ENCODE data around the gene GRB2.
"Not testable (repeated sequence)": the region's sequence is repeated elsewhere in the genome, so short reads cannot be mapped to it uniquely, and the experiment has no call there.

GRB2 gene

GRCh38 chr17:75380750-75381149, 24.7 kb downstream of the GRB2 start:
- DNase-seq (ENCODE audit: low read depth), result no peak
- Histone ChIP-seq H3K4me3 (ENCODE audit: low read length) (no peak overlapping the region), H3K36me3 (ENCODE audit: control insufficient read depth, insufficient read depth, low read length, severe bottlenecking) (peaks cover 9% of the 10 kb centered on the region), H3K27me3 (replicated peaks; ENCODE audit: control insufficient read depth, insufficient read depth, low read length) (no peaks in the 10 kb centered on the region), H3K9me3 (ENCODE audit: control insufficient read depth, low read length) (no peaks in the 10 kb centered on the region), H3K9ac (ENCODE audit: low read length) (no peak overlapping the region), H3K4me1 (ENCODE audit: control insufficient read depth, insufficient read depth, low read length) (peaks cover 5% of the 10 kb centered on the region)

- H3K27me3 ChIP-seq (replicated peaks; ENCODE audit: control insufficient read depth, insufficient read depth, low read length), result no peaks in the 10 kb centered on the region
- H3K4me3 ChIP-seq (ENCODE audit: low read length), result no peak overlapping the region
- H3K9ac ChIP-seq (ENCODE audit: low read length), result no peak overlapping the region
- peak; percentile 12 for DNase-seq (ENCODE audit: low read depth)
- H3K36me3 ChIP-seq (ENCODE audit: control insufficient read depth, insufficient read depth, low read length, severe bottlenecking), result peaks cover 11% of the 10 kb centered on the region
- no peaks in the 10 kb centered on the region for H3K9me3 ChIP-seq (ENCODE audit: control insufficient read depth, low read length)
- peaks cover 5% of the 10 kb centered on the region for H3K4me1 ChIP-seq (ENCODE audit: control insufficient read depth, insufficient read depth, low read length)
Measured at GRCh38 chr17:75380315-75380714, 25.2 kb downstream of the GRB2 start.

- H3K9me3 ChIP-seq (ENCODE audit: control insufficient read depth, low read length); H3K9ac ChIP-seq (ENCODE audit: low read length); H3K4me1 ChIP-seq (ENCODE audit: control insufficient read depth, insufficient read depth, low read length); H3K4me3 ChIP-seq (ENCODE audit: low read length); DNase-seq (ENCODE audit: low read depth); H3K27me3 ChIP-seq (replicated peaks; ENCODE audit: control insufficient read depth, insufficient read depth, low read length): not testable (repeated sequence)
- H3K36me3 ChIP-seq (ENCODE audit: control insufficient read depth, insufficient read depth, low read length, severe bottlenecking), result peaks cover 20% of the 10 kb centered on the region
Measured at GRCh38 chr17:75379426-75379825, 26.1 kb downstream of the GRB2 start.

- Histone ChIP-seq H3K27me3 (replicated peaks; ENCODE audit: control insufficient read depth, insufficient read depth, low read length) (no peaks in the 10 kb centered on the region), H3K36me3 (ENCODE audit: control insufficient read depth, insufficient read depth, low read length, severe bottlenecking) (peaks cover 22% of the 10 kb centered on the region), H3K4me1 (ENCODE audit: control insufficient read depth, insufficient read depth, low read length) (peaks cover 15% of the 10 kb centered on the region), H3K9ac (ENCODE audit: low read length) (no peak overlapping the region), H3K4me3 (ENCODE audit: low read length) (no peak overlapping the region), H3K9me3 (ENCODE audit: control insufficient read depth, low read length) (no peaks in the 10 kb centered on the region)
- no peak for DNase-seq (ENCODE audit: low read depth)
Measured at GRCh38 chr17:75373280-75373679, 32.2 kb downstream of the GRB2 start.

GRCh38 chr17:75371981-75372380, 33.5 kb downstream of the GRB2 start:
- Histone ChIP-seq H3K27me3 (replicated peaks; ENCODE audit: control insufficient read depth, insufficient read depth, low read length) (no peaks in the 10 kb centered on the region), H3K9me3 (ENCODE audit: control insufficient read depth, low read length) (no peaks in the 10 kb centered on the region), H3K9ac (ENCODE audit: low read length) (no peak overlapping the region), H3K36me3 (ENCODE audit: control insufficient read depth, insufficient read depth, low read length, severe bottlenecking) (peaks cover 20% of the 10 kb centered on the region), H3K4me1 (ENCODE audit: control insufficient read depth, insufficient read depth, low read length) (peaks cover 15% of the 10 kb centered on the region), H3K4me3 (ENCODE audit: low read length) (no peak overlapping the region)
- no peak for DNase-seq (ENCODE audit: low read depth)

- no peak overlapping the region for H3K9ac ChIP-seq (ENCODE audit: low read length)
- no peak for DNase-seq (ENCODE audit: low read depth)
- peaks cover 15% of the 10 kb centered on the region for H3K4me1 ChIP-seq (ENCODE audit: control insufficient read depth, insufficient read depth, low read length)
- H3K4me3 ChIP-seq (ENCODE audit: low read length), result no peak overlapping the region
- no peaks in the 10 kb centered on the region for H3K9me3 ChIP-seq (ENCODE audit: control insufficient read depth, low read length)
- no peaks in the 10 kb centered on the region for H3K27me3 ChIP-seq (replicated peaks; ENCODE audit: control insufficient read depth, insufficient read depth, low read length)
- H3K36me3 ChIP-seq (ENCODE audit: control insufficient read depth, insufficient read depth, low read length, severe bottlenecking), result peaks cover 15% of the 10 kb centered on the region
Measured at GRCh38 chr17:75371339-75371738, 34.1 kb downstream of the GRB2 start.

GRCh38 chr17:75370286-75370915, 35.1 kb downstream of the GRB2 start:
- Histone ChIP-seq H3K36me3 (ENCODE audit: control insufficient read depth, insufficient read depth, low read length, severe bottlenecking) (peaks cover 12% of the 10 kb centered on the region), H3K4me3 (ENCODE audit: low read length) (no peak overlapping the region), H3K9ac (ENCODE audit: low read length) (no peak overlapping the region), H3K27me3 (replicated peaks; ENCODE audit: control insufficient read depth, insufficient read depth, low read length) (no peaks in the 10 kb centered on the region), H3K4me1 (ENCODE audit: control insufficient read depth, insufficient read depth, low read length) (peaks cover 15% of the 10 kb centered on the region), H3K9me3 (ENCODE audit: control insufficient read depth, low read length) (no peaks in the 10 kb centered on the region)
- peak; percentile 9 for DNase-seq (ENCODE audit: low read depth)

GRCh38 chr17:75367838-75368789, 37.4 kb downstream of the GRB2 start:
- DNase-seq (ENCODE audit: low read depth); H3K27me3 ChIP-seq (replicated peaks; ENCODE audit: control insufficient read depth, insufficient read depth, low read length); H3K9ac ChIP-seq (ENCODE audit: low read length); H3K9me3 ChIP-seq (ENCODE audit: control insufficient read depth, low read length); H3K4me3 ChIP-seq (ENCODE audit: low read length); H3K36me3 ChIP-seq (ENCODE audit: control insufficient read depth, insufficient read depth, low read length, severe bottlenecking): not testable (repeated sequence)
- H3K4me1 ChIP-seq (ENCODE audit: control insufficient read depth, insufficient read depth, low read length), result peaks cover 26% of the 10 kb centered on the region

- Histone ChIP-seq H3K9me3 (ENCODE audit: control insufficient read depth, low read length) (no peaks in the 10 kb centered on the region), H3K36me3 (ENCODE audit: control insufficient read depth, insufficient read depth, low read length, severe bottlenecking) (no peaks in the 10 kb centered on the region), H3K9ac (ENCODE audit: low read length) (no peak overlapping the region), H3K4me3 (ENCODE audit: low read length) (no peak overlapping the region), H3K27me3 (replicated peaks; ENCODE audit: control insufficient read depth, insufficient read depth, low read length) (no peaks in the 10 kb centered on the region), H3K4me1 (ENCODE audit: control insufficient read depth, insufficient read depth, low read length) (peaks cover 34% of the 10 kb centered on the region)
- peak; percentile 30 for DNase-seq (ENCODE audit: low read depth)
Measured at GRCh38 chr17:75367312-75367711, 38.2 kb downstream of the GRB2 start.

- no peak for DNase-seq (ENCODE audit: low read depth)
- no peak overlapping the region for H3K4me3 ChIP-seq (ENCODE audit: low read length)
- H3K4me1 ChIP-seq (ENCODE audit: control insufficient read depth, insufficient read depth, low read length), result peaks cover 39% of the 10 kb centered on the region
- no peaks in the 10 kb centered on the region for H3K27me3 ChIP-seq (replicated peaks; ENCODE audit: control insufficient read depth, insufficient read depth, low read length)
- no peak overlapping the region for H3K9ac ChIP-seq (ENCODE audit: low read length)
- no peaks in the 10 kb centered on the region for H3K9me3 ChIP-seq (ENCODE audit: control insufficient read depth, low read length)
- H3K36me3 ChIP-seq (ENCODE audit: control insufficient read depth, insufficient read depth, low read length, severe bottlenecking), result no peaks in the 10 kb centered on the region
Measured at GRCh38 chr17:75366432-75366831, 39.0 kb downstream of the GRB2 start.

GRCh38 chr17:75365931-75366275, 39.6 kb downstream of the GRB2 start:
- H3K9me3 ChIP-seq (ENCODE audit: control insufficient read depth, low read length), result no peaks in the 10 kb centered on the region
- DNase-seq (ENCODE audit: low read depth), result no peak
- no peak overlapping the region for H3K4me3 ChIP-seq (ENCODE audit: low read length)
- no peak overlapping the region for H3K9ac ChIP-seq (ENCODE audit: low read length)
- H3K27me3 ChIP-seq (replicated peaks; ENCODE audit: control insufficient read depth, insufficient read depth, low read length), result no peaks in the 10 kb centered on the region
- no peaks in the 10 kb centered on the region for H3K36me3 ChIP-seq (ENCODE audit: control insufficient read depth, insufficient read depth, low read length, severe bottlenecking)
- H3K4me1 ChIP-seq (ENCODE audit: control insufficient read depth, insufficient read depth, low read length), result peaks cover 41% of the 10 kb centered on the region
